Adipocyte (in vitro differentiated cells): ENCODE data around the gene POFUT2.
A peak's percentile ranks its signal among the peaks of the same experiment; 100 is the strongest.

Experiments
- DNase-seq: peaks from one replicate; pipeline ENCODE4 v3.0.0-alpha.2; 2015; ENCODE audit warnings: low read depth
- H3K27me3 ChIP-seq: replicated peaks from 2 replicates; pipeline ENCODE4 v1.7.0; 2013; ENCODE audit warnings: mild to moderate bottlenecking, low read length, moderate library complexity; ENCODE audit not compliant: control insufficient read depth, insufficient read depth
- H3K36me3 ChIP-seq: 2 replicates; pipeline ENCODE4 v1.7.0; 2013; ENCODE audit warnings: low read length, mild to moderate bottlenecking, moderate library complexity; ENCODE audit not compliant: control insufficient read depth, insufficient read depth, severe bottlenecking
- H3K4me1 ChIP-seq: 2 replicates; pipeline ENCODE4 v1.7.0; 2013; ENCODE audit warnings: mild to moderate bottlenecking, low read length, moderate library complexity; ENCODE audit not compliant: control insufficient read depth, insufficient read depth
- H3K4me3 ChIP-seq: 2 replicates; pipeline ENCODE4 v1.7.0; 2013; ENCODE audit warnings: mild to moderate bottlenecking, low read length, moderate library complexity
- H3K9ac ChIP-seq: 2 replicates; pipeline ENCODE4 v1.7.0; 2013; ENCODE audit warnings: mild to moderate bottlenecking, low read length, moderate library complexity
- H3K9me3 ChIP-seq: 2 replicates; pipeline ENCODE4 v1.7.0; 2013; ENCODE audit warnings: mild to moderate bottlenecking, low read length, moderate library complexity; ENCODE audit not compliant: control insufficient read depth

The POFUT2 gene

DNA sequence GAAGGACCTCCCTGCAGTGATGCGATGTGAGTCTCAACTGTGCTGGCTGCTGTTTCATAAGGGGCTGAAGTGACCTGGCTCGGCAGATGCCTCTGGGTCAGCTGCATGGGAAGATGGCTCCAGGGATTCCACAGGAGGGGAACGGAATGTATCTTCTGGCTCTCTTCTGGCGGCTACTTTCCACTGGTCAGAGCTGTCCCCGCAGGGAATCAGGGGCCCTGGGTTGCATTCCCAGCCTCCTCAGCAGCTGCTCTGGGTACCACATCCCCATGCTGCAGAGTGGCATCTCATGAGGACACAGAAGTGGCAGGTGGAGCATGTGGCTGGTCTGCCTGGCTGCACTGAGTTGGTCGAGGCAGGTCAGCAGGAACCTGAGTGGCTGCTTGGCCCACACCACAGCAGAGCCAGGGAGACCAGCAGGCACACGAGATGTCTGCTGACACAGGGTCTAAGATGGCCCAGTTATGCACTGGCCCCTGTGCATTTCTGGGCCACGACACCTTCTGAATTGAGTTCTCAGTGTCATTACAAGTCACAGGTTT lies 42.8 kb downstream of the POFUT2 start:
- no peak for DNase-seq
- Histone ChIP-seq H3K9me3 (peaks cover 32% of the 10 kb centered on the region), H3K9ac (no peak overlapping the region), H3K27me3 (peaks cover 36% of the 10 kb centered on the region), H3K36me3 (no peaks in the 10 kb centered on the region), H3K4me3 (no peak overlapping the region), H3K4me1 (peaks cover 12% of the 10 kb centered on the region)

DNA sequence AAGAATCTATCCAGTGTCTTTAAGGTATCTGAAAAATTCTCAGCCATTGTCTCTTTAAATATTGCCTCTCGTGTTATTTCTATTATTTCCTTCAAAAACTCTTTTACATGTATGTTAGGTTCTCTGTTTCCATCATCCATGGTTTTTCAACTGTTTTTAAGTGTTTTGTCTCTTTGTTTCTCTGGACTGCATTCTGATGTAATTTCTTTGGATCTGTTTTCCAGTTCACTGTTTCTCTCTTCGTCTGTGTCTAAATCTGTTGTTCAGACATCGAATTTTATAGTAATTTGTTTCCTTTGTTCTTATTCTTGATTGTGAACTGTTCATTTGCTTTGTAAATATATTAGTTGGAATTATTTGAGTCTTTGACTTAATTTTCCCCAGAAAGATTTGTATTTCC lies 44.1 kb downstream of the POFUT2 start:
- no peak overlapping the region for H3K9ac ChIP-seq
- H3K36me3 ChIP-seq: no peaks in the 10 kb centered on the region
- no peak for DNase-seq
- H3K4me3 ChIP-seq: no peak overlapping the region
- H3K27me3 ChIP-seq: peaks cover 36% of the 10 kb centered on the region
- H3K4me1 ChIP-seq: peaks cover 3% of the 10 kb centered on the region
- peaks cover 32% of the 10 kb centered on the region for H3K9me3 ChIP-seq

DNA sequence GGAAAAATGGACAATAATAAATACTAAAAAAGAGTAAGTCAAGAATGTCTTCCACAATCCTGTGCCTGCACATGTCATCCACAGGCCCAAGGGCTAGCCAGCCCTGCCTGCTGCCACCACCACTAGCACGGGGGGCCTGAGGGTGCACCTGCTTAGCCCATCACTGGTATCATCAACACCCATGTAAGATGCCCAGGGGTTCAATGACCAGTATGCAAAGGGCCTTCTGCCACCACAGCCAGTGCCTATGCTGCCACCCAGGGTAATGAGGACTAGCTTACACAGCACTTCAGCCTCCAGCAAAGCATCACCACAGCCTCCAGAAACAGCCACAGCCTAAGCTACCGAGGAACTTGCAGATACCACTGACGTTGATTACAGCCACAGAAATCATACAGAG lies 46.3 kb downstream of the POFUT2 start:
- no peaks in the 10 kb centered on the region for H3K4me1 ChIP-seq
- no peak for DNase-seq

DNA sequence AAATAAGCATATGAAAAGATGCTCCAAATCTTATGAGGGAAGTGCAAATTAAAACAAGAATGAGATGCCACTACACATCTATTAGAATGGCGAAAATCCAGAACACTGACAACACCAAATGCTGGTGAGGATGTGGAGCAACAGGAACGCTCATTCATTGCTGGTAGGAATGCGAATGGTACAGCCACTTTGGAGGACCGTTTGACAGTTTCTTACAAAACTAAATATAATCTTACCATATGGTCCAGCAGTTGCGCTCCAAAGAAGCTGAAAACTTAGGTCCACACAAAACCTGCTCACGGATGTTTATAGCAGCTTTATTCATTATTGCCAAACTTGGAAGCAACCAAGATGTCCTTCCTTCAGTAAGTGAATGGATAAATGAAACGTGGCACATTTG lies 50.3 kb downstream of the POFUT2 start:
- no peak for DNase-seq

More for the DNA sequence above, 46.3 kb downstream of the POFUT2 start:
- Histone ChIP-seq H3K9me3 (peaks cover 39% of the 10 kb centered on the region), H3K27me3 (peaks cover 19% of the 10 kb centered on the region), H3K36me3 (no peaks in the 10 kb centered on the region), H3K9ac (no peak overlapping the region), H3K4me3 (no peak overlapping the region)

DNA sequence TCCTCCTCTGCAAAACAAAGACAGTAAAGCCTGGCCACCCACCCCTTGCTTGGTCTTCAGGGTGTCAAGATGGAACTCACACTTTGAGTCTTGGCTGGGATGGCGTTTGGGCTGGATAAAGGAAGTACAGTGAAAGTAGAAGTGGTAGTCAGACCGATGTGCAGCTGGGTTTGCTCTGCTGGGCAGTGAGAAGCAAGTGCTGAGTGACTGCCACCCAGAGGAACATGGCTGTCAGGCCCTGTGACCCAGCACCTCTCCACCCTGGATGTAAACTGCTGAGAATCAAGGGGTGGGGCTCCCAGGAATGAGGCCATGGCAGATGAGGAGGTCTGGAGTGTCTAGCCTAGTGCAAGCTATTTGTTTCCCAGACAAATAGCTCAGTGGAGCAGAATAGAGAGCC lies 51.2 kb downstream of the POFUT2 start:
- peaks cover 48% of the 10 kb centered on the region for H3K27me3 ChIP-seq
- no peaks in the 10 kb centered on the region for H3K4me1 ChIP-seq
- H3K9ac ChIP-seq: no peak overlapping the region
- no peak for DNase-seq
- no peaks in the 10 kb centered on the region for H3K36me3 ChIP-seq
- H3K9me3 ChIP-seq: peaks cover 13% of the 10 kb centered on the region
- no peak overlapping the region for H3K4me3 ChIP-seq

More for the DNA sequence above, 50.3 kb downstream of the POFUT2 start:
- H3K27me3 ChIP-seq: peaks cover 39% of the 10 kb centered on the region
- H3K36me3 ChIP-seq: no peaks in the 10 kb centered on the region
- H3K4me1 ChIP-seq: no peaks in the 10 kb centered on the region
- H3K9me3 ChIP-seq: peaks cover 22% of the 10 kb centered on the region
- no peak overlapping the region for H3K9ac ChIP-seq
- H3K4me3 ChIP-seq: no peak overlapping the region

DNA sequence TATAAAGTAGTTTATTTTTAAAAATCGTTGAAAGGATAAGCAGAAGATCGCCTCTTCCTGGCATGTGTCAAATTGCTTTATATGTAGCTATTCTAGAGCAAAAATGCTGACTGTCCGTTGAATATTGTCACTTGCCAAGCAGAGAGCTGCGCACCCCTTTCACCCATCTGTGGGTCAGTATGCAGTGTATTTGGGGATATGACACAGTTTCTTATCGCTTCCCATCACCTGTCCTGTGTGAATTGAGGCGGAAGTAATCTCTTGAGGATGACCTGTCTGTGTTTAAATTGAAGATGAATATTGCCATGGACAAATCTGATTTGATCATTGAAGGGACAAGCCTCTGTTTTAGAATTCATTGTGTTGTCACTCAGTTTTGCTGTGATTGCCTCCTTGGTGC lies 52.2 kb downstream of the POFUT2 start:
- no peak for DNase-seq
- Histone ChIP-seq H3K27me3 (peaks cover 49% of the 10 kb centered on the region), H3K4me1 (no peaks in the 10 kb centered on the region), H3K4me3 (no peak overlapping the region), H3K36me3 (no peaks in the 10 kb centered on the region), H3K9ac (no peak overlapping the region), H3K9me3 (peaks cover 7% of the 10 kb centered on the region)

DNA sequence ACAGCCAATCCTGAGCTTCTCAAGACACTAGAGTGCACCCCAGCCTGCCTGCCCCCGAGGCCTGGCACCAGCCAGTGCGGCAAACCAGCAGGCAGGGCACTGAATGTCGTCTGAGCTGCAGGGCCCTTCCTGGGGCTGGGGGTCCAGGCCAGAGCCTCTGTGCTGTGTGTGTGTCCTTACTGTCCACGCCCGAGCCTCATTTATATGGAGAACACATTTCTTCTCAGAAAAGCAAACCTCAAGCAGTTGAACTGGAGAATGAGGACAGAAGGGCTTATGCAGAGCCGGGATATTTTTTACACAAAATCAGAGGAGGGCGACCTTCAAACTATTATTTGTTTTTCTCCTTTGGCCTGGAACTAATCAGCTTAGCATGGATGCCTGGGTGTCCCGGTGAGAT lies 52.7 kb downstream of the POFUT2 start:
- Histone ChIP-seq H3K36me3 (no peaks in the 10 kb centered on the region), H3K27me3 (peaks cover 49% of the 10 kb centered on the region), H3K9me3 (peaks cover 7% of the 10 kb centered on the region), H3K4me3 (no peak overlapping the region), H3K9ac (no peak overlapping the region), H3K4me1 (no peaks in the 10 kb centered on the region)
- no peak for DNase-seq

DNA sequence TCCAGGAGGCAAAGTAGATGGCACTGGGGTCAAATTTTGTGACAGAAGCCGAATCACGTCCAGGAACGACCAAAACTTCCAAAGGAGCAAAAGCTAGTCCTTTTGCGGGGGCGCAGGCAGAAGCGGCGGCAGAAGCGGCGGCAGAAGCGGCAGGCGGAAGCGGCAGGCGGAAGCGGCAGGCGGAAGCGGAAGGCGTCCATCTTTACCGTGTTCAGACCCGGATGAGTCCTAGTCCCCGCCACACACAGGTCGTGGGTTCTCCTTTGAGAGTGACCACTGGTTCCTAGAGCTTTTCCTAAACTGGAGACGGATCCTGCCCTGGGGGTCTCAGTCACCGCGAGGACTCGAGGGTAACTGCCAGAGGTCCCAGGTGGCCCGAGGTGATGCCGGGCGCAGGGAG lies 53.6 kb downstream of the POFUT2 start:
- Histone ChIP-seq H3K36me3 (no peaks in the 10 kb centered on the region), H3K4me1 (peaks cover under 1% of the 10 kb centered on the region), H3K27me3 (peaks cover 49% of the 10 kb centered on the region), H3K4me3 (no peak overlapping the region), H3K9ac (no peak overlapping the region), H3K9me3 (peaks cover 7% of the 10 kb centered on the region)
- DNase-seq: no peak

DNA sequence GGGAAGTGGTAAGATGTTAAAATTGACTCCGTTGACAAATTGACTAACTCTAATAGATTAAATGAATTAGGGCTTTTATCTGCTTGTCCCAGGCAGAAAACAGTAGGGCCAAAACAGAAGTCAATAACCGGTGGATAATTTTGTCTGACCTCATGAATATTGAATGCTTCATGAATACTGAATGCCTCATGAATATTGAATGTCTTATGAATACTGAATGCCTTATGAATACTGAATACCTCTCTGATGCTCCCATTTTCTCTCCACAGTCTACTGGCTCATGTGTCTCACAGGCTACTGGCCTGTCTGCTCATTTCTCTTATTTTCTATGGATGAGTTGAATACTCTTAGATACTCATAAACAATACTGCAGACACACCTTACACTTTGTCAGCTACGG lies 56.0 kb downstream of the POFUT2 start:
- Histone ChIP-seq H3K36me3 (no peaks in the 10 kb centered on the region), H3K4me1 (peaks cover 18% of the 10 kb centered on the region), H3K9me3 (no peaks in the 10 kb centered on the region), H3K4me3 (no peak overlapping the region), H3K9ac (no peak overlapping the region), H3K27me3 (peaks cover 53% of the 10 kb centered on the region)
- no peak for DNase-seq

DNA sequence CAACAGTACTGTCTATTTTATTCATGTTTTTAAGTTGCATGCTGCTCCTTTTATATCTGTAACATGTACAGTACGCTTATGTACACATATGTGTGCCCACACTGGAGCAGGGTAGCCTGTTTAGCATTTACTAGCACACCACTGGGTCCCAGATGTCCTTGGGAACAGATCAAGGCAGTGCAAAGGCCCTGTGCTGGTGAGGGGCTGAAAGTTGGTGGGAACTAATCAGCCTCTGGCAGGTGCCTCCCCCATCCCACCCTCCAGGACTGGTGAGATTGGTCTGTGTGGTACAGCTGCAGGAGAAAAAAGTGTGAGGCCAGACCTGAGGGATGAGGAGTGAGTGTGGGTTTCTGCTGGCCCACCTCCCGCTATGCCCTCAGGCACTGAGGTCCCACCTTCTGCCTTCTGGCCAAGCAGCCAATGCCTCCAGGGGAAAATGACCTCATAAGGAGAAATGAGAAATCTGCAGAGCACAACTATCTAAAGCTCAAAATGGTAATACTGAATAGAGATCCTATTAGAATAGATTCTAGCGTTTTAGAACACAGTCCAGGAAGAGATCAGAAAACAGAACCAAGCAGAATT lies 58.9 kb downstream of the POFUT2 start:
- H3K9ac ChIP-seq: no peak overlapping the region
- no peak for DNase-seq
- H3K27me3 ChIP-seq: peaks cover 41% of the 10 kb centered on the region
- H3K4me1 ChIP-seq: peaks cover 18% of the 10 kb centered on the region
- no peak overlapping the region for H3K4me3 ChIP-seq
- H3K9me3 ChIP-seq: no peaks in the 10 kb centered on the region
- H3K36me3 ChIP-seq: peaks cover 6% of the 10 kb centered on the region

DNA sequence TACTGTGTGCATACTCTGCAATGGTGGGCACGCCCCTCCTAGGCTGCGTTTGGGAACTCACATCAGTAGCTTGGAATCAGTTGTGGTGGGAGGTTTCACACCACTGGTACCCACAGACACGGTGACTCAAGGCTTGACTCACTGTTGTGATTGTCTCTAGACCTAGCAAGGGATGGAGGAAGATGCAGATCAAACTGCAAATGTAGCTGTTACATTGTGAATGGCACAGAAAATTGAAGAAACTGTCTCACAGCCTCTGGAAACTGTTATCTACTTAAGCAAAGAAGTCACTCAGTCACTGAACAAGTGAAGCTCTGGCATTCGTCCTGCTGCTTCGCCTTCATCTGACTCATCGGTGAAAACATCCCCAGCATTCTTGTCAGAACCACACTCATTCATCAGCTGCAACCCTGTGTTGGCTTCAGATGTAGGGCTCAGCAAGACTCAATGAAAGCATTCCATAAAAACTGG lies 59.5 kb downstream of the POFUT2 start:
- H3K9ac ChIP-seq: no peak overlapping the region
- H3K4me3 ChIP-seq: no peak overlapping the region
- peaks cover 9% of the 10 kb centered on the region for H3K36me3 ChIP-seq
- H3K4me1 ChIP-seq: peaks cover 18% of the 10 kb centered on the region
- peaks cover 36% of the 10 kb centered on the region for H3K27me3 ChIP-seq
- H3K9me3 ChIP-seq: no peaks in the 10 kb centered on the region
- DNase-seq: peak; percentile 93

DNA sequence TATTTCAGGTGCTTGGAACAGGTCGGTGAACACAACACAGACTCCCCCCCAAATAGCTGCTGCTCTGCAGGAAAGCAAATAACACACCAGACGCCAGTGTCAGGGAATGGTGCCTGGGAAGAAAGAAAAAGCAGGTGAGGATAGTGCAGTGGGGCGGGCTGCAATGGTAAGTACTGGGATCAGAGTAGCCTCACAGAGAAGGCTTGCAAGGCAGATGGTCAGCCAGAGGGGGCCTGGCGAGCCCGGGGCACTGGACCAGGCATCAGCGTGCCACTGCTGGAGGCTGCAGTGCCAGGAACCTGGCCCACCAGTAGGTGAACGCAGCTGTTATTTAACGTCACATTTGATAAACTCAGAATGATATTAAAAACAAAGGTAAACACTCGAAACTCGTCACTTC lies 60.0 kb downstream of the POFUT2 start:
- DNase-seq: no peak
- Histone ChIP-seq H3K4me3 (no peak overlapping the region), H3K4me1 (peaks cover 18% of the 10 kb centered on the region), H3K36me3 (peaks cover 14% of the 10 kb centered on the region), H3K9ac (no peak overlapping the region), H3K9me3 (no peaks in the 10 kb centered on the region), H3K27me3 (peaks cover 31% of the 10 kb centered on the region)
